M059J (cell line): ENCODE measurements around the gene TBC1D25. TPM values are rescaled to one million over a fixed set of nuclear protein-coding genes. Genes with fewer than 3 reads are reported as not detected.
"Not testable (repeated sequence)": the region's sequence is repeated elsewhere in the genome, so short reads cannot be mapped to it uniquely, and the experiment has no call there.

ENCODE experiments used
- DNase-seq: peaks from one replicate; pipeline ENCODE4 v3.0.0-alpha.2; 2012; ENCODE audit warnings: low read depth
- total RNA-seq: library from RNA; depleted of rRNA; stranded (reverse); fragments of >200 nt; shearing (Covaris generic); gene quantifications from 2 replicates; pipeline ENCODE4 v1.2.3, GENCODE V29; 2014

The TBC1D25 gene
- total RNA-seq, 1 experiment from 2014 or later: 6.7 TPM

DNA sequence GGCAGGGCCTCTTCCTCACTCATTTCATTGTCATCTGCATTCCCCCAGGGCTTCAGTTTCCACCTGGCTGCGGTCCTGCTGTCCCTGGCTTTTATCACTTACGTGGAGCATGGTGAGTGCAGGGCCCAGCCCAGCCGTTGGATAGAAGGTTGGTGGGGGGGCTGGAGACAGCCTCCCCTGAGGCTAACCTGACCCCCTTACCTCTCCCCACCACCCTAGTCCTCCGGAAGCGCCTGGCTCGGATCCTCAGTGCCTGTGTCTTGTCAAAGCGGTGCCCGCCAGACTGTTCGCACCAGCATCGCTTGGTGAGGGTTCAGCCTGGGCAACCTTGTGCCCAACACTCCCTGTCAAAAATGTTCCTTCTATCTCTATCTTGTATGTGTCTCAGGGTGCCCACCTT lies 23.7 kb upstream of the TBC1D25 start:
- no peak for DNase-seq

DNA sequence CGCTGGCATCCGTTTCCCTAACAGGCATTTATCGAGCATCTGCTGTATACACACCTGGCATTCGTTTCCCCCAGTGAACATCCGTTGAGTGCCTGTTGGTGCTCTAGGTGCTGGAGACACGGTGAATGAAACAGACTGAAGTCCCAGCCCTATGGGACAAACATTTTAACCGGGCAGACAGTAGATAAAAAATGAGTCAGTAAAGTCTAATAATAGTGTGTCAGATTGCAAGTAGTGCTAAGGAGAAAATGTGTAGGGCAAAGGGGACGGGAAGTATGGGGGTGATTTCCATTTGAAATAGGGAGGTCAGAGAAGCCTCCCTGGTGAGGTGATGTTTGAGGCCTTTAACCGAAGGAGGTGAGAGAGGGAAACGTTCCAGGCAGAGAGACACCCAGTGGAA lies 23.2 kb upstream of the TBC1D25 start:
- DNase-seq: no peak

DNA sequence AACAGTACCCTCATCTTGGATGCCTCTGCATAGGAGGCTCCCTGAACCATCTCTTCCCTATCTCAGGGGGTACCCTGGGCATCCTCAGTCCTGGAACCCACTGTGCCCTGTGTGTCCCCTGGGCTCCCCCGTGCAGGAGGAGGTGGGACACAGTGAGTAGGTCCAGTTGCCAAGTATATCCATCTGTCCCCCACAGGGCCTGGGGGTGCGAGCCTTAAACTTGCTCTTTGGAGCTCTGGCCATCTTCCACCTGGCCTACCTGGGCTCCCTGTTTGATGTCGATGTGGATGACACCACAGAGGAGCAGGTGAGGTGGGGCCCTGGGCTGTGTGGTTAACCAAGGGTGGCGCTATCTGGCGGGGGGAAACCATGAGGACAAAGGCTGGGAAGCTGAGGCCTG lies 22.5 kb upstream of the TBC1D25 start:
- no peak for DNase-seq

DNA sequence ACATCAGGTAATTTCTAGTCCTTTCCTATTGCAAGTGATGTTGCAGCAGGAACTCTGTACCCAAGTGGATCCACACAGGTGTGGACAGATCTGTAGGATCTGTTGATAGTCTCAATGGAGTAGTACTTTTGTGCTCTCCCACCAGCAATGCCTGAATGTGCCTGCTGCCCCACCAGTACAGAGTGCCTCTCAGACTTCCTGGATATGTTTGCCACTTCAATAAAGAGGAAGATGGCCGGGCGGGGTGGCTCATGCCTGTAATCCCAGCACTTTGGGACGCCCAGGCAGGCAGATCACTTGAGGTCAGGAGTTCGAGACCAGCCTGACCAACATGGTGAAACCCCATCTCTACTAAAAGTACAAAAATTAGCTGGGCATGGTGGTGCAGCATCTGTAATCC lies 20.0 kb upstream of the TBC1D25 start:
- not testable (repeated sequence) for DNase-seq

DNA sequence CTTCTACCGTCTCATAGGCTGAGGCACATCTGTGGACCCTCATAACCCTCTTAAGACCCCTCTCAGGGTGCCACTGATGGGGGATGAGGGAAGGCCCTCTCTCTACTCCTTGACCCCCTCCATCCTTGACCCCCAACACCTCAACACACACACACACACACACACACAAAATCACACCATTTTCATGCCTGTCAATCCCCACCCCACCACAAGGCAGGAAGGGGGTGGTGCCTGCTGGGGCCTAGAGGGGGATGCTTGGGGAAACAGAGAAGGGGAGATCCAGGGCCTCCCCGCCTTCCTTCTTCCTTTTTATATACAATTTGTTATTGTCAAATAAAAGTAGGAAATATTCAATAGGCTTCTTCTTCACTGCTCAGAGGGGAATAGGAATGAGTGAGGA lies 19.1 kb upstream of the TBC1D25 start:
- no peak for DNase-seq

- no peak for DNase-seq
Observed at GRCh38 chrX:48520976-48521352, 18.6 kb upstream of the TBC1D25 start.

GRCh38 chrX:48521353-48522243 lies 17.9 kb upstream of the TBC1D25 start, which contains the start of gene EBP:
Gene EBP (plus strand): TSS chrX:48521808. CDS start chrX:48523772, 1,964 bp downstream.
- peak; percentile 95 for DNase-seq

DNA sequence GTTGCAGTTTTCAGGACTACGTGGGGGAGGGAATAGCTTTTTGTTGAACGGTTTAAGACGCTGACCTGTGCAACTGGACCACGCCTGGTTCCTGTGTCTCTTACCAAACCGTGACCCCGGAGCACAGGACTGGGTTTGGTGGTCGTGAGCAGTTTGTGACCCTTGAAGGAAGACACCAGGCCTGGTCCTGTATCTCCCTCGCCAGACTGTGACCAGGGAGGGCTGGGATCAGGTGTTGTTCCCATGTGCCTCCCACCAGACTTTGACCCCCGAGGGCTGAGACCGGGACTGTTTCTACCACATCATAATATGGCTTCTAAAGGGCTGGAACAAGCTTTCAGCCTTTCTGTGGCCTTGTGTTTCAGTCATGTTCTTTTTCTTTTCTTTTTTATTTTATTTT lies 17.2 kb upstream of the TBC1D25 start:
- no peak for DNase-seq

DNA sequence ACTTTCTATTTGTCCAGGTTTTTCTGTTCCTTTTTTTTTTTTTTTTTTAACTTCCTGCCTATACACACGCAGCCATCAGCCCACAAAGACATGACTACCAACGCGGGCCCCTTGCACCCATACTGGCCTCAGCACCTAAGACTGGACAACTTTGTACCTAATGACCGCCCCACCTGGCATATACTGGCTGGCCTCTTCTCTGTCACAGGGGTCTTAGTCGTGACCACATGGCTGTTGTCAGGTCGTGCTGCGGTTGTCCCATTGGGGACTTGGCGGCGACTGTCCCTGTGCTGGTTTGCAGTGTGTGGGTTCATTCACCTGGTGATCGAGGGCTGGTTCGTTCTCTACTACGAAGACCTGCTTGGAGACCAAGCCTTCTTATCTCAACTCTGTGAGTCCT lies 15.8 kb upstream of the TBC1D25 start:
- no peak for DNase-seq

DNA sequence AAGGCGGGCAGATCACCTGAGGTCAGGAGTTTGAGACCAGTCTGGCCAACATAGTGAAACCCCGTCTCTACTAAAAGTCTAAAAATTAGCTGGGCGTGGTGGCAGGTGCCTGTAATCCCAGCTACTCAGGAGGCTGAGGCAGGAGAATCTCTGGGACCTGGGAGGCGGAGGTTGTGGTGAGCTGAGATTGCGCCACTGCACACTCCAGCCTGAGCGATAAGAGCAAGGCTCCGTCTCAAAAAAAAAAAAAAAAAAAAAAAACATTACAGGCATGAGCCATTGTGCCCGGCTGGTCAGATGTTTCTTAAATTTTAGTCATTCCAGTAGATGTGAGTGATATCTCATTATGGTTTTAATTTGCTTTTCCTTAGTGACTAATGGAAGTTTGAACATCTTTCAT lies 13.7 kb upstream of the TBC1D25 start:
- not testable (repeated sequence) for DNase-seq

DNA sequence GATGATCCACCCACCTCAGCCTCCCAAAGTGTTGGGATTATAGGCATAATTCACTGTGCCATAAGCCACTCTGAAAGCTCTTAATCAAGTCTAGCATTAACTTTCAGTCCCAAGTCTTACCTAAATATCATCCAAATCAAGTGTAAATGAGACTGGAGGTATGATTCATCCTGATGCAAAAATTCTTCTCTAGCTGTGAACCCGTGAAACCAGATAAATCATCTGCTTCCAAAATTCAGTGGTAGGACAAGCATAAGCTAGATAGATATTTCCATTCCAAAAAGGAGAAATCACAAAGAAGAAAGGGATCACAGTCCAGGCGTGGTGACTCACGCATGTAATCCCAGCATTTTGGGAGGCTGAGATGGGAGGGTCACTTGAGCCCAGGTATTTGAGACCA lies 8.8 kb upstream of the TBC1D25 start:
- peak; percentile 56 for DNase-seq

GRCh38 chrX:48531358-48531959 lies 8.1 kb upstream of the TBC1D25 start:
- peak; percentile 88 for DNase-seq

DNA sequence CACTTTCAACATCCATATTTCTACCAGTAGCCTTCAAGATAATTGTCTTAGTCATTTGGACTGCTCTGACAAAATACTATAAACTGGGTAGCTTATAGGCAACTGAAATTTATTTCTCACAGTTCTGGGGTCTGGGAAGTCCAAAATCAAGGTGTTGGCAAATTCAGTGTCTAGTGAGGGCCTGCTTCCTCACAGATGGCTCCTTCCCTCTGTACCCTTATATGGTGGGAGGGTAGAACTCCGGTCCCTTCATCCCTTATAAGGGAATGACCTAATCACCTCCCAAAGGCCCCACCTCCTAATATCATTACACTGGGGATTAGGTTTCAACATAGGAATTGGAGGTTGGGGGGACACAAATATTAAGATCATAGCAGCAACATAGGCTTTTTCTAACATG lies 7.4 kb upstream of the TBC1D25 start:
- DNase-seq: no peak

GRCh38 chrX:48533165-48533564 lies 6.3 kb upstream of the TBC1D25 start:
- DNase-seq: no peak

DNA sequence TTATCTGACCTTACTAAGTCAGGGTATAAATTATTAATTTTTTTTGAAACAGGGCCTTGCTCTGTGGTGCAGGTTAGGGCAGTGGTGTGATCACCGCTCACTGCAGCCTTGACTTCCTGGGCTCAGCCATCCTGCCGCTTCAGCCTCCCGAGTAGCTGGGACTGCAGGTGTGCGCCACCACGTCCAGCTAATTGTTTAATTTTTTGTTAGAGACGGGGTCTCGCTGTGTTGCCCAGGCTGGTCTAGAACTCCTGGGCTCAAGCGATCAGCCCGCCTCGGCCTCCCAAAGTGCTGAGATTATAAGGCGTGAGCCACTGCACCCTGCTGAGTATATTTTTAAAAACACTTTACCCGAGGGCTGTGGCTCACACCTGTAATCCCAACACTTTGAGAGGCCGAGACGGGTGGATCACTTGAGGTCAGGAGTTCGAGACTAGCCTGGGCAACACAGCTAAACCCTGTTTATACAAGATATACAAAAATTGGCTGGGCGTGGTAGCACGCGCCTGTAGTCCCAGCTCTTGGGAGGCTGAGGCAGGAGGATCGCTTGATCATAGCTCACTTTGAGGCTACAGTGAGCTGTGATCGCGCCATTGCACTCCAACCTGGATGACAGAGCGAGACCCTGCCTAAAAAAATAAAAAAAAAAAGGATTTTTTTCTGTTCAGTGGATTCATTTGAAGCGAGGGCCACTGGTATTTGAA lies 721 bp upstream of the TBC1D25 start:
- DNase-seq: no peak

DNA sequence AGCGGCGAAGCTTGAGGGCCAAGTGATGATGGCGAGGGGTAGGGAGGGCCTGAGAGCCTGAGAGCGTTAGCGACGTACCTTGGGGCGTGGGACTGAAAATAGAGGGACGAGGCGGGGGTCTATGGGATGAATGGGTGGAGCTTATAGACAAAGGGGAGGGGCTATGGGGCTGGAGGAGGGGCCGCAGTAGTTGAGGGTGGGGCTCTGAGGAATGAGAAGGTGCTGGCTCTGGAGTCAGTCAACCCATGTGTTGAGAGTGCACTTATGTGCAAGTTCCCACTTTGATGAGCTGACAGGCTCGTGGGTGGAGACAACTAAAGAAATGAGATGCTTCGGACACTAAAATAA lies 488 bp downstream of the TBC1D25 start:
- DNase-seq: no peak

DNA sequence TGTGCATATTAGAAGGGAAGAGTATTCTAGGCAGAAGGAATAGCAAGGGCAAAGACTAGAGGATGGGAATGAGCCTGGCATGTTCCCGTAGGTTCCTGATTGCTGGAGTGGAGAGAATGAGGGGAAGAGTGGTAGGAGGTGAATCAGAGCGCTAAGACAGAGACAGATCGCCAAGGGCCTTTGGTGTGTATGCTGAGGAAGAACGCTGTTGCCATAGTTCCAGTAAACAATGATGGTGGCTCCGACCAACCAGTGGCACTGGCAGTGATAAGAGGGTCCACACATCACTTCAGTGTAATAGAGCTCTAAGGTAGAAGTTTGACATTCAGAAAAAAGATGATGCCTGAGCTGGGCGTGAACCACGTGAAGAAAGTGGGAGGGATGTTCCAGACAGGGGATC lies 966 bp downstream of the TBC1D25 start:
- no peak for DNase-seq

DNA sequence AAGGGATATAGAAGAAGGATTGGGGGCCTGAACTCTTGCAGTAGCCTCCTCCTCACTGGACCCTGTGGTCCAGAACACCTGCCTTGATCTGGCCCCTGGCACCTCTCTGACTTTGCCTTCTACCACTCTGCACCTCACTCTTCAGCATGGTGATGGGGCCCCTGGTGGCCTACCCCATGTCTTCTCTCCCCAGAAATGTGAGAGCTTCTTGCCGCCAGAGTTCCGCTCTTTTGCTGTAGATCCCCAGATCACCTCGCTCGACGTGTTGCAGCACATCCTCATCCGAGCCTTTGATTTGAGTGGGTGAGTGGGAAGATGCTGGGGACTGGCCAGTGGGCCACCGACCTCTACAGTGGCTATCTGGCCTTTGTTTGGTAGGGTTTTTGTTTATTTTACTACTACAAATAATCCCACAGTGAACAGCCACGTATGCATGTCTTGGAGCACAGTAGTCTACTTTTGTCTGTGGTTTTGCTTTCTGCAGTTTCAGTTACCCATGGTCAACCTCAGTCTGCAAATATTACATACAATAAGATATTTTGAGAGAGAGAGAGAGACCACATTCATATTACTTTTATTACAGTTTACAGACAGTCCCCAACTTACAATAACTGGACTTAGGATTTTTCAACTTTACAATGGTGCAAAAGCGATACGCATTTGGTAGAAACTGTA lies 1.8 kb downstream of the TBC1D25 start:
- no peak for DNase-seq

DNA sequence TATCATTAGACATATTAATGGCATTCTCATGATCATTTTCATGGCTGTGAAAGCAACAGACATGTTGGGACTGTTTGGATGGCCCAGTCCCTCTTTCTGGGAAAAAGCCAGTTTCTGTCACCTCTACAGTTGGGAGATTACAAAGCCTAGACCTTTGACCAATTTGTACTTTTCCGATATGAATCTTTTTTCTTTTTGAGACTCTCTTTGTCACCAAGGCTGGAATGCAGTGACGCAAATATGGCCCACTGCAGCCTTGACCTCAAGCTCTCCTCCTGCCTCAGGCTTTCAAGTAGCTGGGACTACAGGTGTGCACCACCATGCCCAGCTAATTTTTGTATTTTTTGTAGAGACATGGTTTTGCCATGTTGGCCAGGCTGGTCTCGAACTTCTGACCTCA lies 9.4 kb downstream of the TBC1D25 start:
- DNase-seq: no peak

- DNase-seq: not testable (repeated sequence)
Observed at GRCh38 chrX:48555731-48556325, 16.3 kb downstream of the TBC1D25 start.

- peak; percentile 80 for DNase-seq
Observed at GRCh38 chrX:48558271-48558670, 18.8 kb downstream of the TBC1D25 start.

- no peak for DNase-seq
Observed at GRCh38 chrX:48559636-48560035, 20.1 kb downstream of the TBC1D25 start.
